Tibial nerve (tissue), 4 donors: Measurements from ENCODE around the gene DNM2. TPM values are rescaled to one million over a fixed set of nuclear protein-coding genes. Genes with fewer than 3 reads are reported as not detected.
"Not testable (repeated sequence)": the region's sequence is repeated elsewhere in the genome, so short reads cannot be mapped to it uniquely, and the experiment has no call there.

ENCODE experiments used
- DNase-seq, 2 donors: peaks; one replicate each; pipeline ENCODE4 v3.0.0-alpha.2; 2019; ENCODE audit warnings: low spot score in 2 of 2
- H3K27ac ChIP-seq, 4 donors: fragments of 200-600 bp; sonication (generic) in 3 of 4; one replicate each; pipeline ENCODE4 v1.5.1; 2017 to 2019; ENCODE audit warnings: mild to moderate bottlenecking in 1 of 4
- H3K27me3 ChIP-seq, 2 donors: fragments of 200-600 bp; sonication (generic) in 1 of 2; one replicate each; pipeline versions ENCODE4 v1.5.1 to v1.6.0; 2017 to 2019
- H3K36me3 ChIP-seq, 3 donors: fragments of 200-600 bp; sonication (generic); one replicate each; pipeline ENCODE4 v1.5.1; 2018 to 2019
- H3K4me1 ChIP-seq, 4 donors: fragments of 200-600 bp; sonication (generic) in 3 of 4; one replicate each; pipeline ENCODE4 v1.5.1; 2017 to 2019
- H3K4me3 ChIP-seq, 4 donors: fragments of 200-600 bp; sonication (generic) in 3 of 4; one replicate each; pipeline ENCODE4 v1.5.1; 2017 to 2019; ENCODE audit warnings: mild to moderate bottlenecking in 1 of 4, moderate library complexity in 1 of 4
- H3K9me3 ChIP-seq, 4 donors: fragments of 200-600 bp; sonication (generic) in 3 of 4; one replicate each; pipeline ENCODE4 v1.5.1; 2017 to 2019
- CTCF ChIP-seq, 5 experiments: fragments of 200-600 bp in 3 of 5; fragments of 450-650 bp in 2 of 5; sonication (generic) in 3 of 5; IDR thresholded peaks; one replicate each; pipeline ENCODE4 v1.5.1; 2016 to 2019; ENCODE audit warnings: antibody characterized with exemption in 5 of 5, mild to moderate bottlenecking in 3 of 5, moderate library complexity in 2 of 5
- EP300 ChIP-seq, 2 donors: sonication (generic); formaldehyde crosslinking; IDR thresholded peaks; one replicate each; pipeline ENCODE4 v1.6.1; 2017; ENCODE audit warnings: antibody characterized with exemption in 2 of 2, mild to moderate bottlenecking in 1 of 2
- POLR2A ChIP-seq, 2 donors: fragments of 450-650 bp; IDR thresholded peaks; one replicate each; pipeline ENCODE4 v1.6.1; 2017; ENCODE audit warnings: antibody characterized with exemption in 2 of 2, mild to moderate bottlenecking in 2 of 2, moderate library complexity in 2 of 2
- WGBS, 2 donors: methylation state at CpG; one replicate each; pipeline ENCODE4 v1.1.5; 2018; 5-methylcytosine and 5-hydroxymethylcytosine counted together
- total RNA-seq, 4 donors: library from RNA; depleted of rRNA; stranded (reverse); fragments of >200 nt; gene quantifications; one replicate each; pipeline ENCODE4 v1.1.0, GENCODE V29; 2016

The DNM2 gene
- total RNA-seq, 4 donors from 2014 or later: 99.4 to 220 (median 140) TPM

GRCh38 chr19:10862561-10863106 is 144.8 kb downstream of the DNM2 start:
- 84 to 85% methylated on average over 6 of the region's 6 CpGs for WGBS, 2 donors
- H3K36me3 ChIP-seq: no peaks in the 10 kb centered on the region
- H3K27me3 ChIP-seq: no peaks in the 10 kb centered on the region
- H3K27ac ChIP-seq: peak overlapping the region in 2 of 4 donors; percentile 18 to 84
- no peak for TF ChIP-seq CTCF (IDR thresholded peaks at IDR 0.05)
- no peak for TF ChIP-seq POLR2A (IDR thresholded peaks at IDR 0.05)
- no peak for TF ChIP-seq EP300 (IDR thresholded peaks at IDR 0.05)
- no peaks in the 10 kb centered on the region for H3K9me3 ChIP-seq
- peaks cover 0 to 14% (median 0%) of the 10 kb centered on the region in 4 donors for H3K4me1 ChIP-seq
- DNase-seq: no peak
- no peak overlapping the region for H3K4me3 ChIP-seq

GRCh38 chr19:10863107-10863717 is 145.3 kb downstream of the DNM2 start:
- Histone ChIP-seq H3K36me3 (no peaks in the 10 kb centered on the region), H3K4me1 (peaks cover 0 to 14% (median 0%) of the 10 kb centered on the region in 4 donors), H3K27ac (peak overlapping the region in 2 of 4 donors; percentile 18 to 84), H3K9me3 (no peaks in the 10 kb centered on the region), H3K27me3 (no peaks in the 10 kb centered on the region), H3K4me3 (no peak overlapping the region)
- no peak for TF ChIP-seq POLR2A (IDR thresholded peaks at IDR 0.05)
- no peak for TF ChIP-seq EP300 (IDR thresholded peaks at IDR 0.05)
- WGBS, 2 donors: 56 to 59% methylated on average over 18 of the region's 18 CpGs
- DNase-seq: no peak

GRCh38 chr19:10864538-10864899 is 146.6 kb downstream of the DNM2 start:
- TF ChIP-seq CTCF (IDR thresholded peaks at IDR 0.05) (peak; percentile 86 to 91 (median 88)), EP300 (IDR thresholded peaks at IDR 0.05) (peak in 1 of 2 donors; percentile 9), POLR2A (IDR thresholded peaks at IDR 0.05) (no peak)
- H3K36me3 ChIP-seq: no peaks in the 10 kb centered on the region
- WGBS, 2 donors: 14 to 19% methylated on average over 6 of the region's 6 CpGs

GRCh38 chr19:10866495-10866894 is 148.6 kb downstream of the DNM2 start:
- no peaks in the 10 kb centered on the region for H3K9me3 ChIP-seq
- TF ChIP-seq POLR2A (IDR thresholded peaks at IDR 0.05) (no peak), EP300 (IDR thresholded peaks at IDR 0.05) (no peak), CTCF (IDR thresholded peaks at IDR 0.05) (no peak)
- no peak overlapping the region for H3K4me3 ChIP-seq
- no peak overlapping the region for H3K27ac ChIP-seq
- H3K27me3 ChIP-seq: no peaks in the 10 kb centered on the region
- DNase-seq: no peak
- no peaks in the 10 kb centered on the region for H3K36me3 ChIP-seq
- 89 to 90% methylated on average over 10 of the region's 10 CpGs for WGBS, 2 donors
- H3K4me1 ChIP-seq: peaks cover 0 to 21% (median 0%) of the 10 kb centered on the region in 4 donors

More at GRCh38 chr19:10864538-10864899, 146.6 kb downstream of the DNM2 start:
- Histone ChIP-seq H3K4me1 (peaks cover 0 to 14% (median 0%) of the 10 kb centered on the region in 4 donors), H3K27me3 (no peaks in the 10 kb centered on the region), H3K4me3 (no peak overlapping the region), H3K27ac (peak overlapping the region in 2 of 4 donors; percentile 73 to 84), H3K9me3 (no peaks in the 10 kb centered on the region)
- peak; percentile 76 to 93 for DNase-seq

- Histone ChIP-seq H3K27ac (no peak overlapping the region), H3K27me3 (no peaks in the 10 kb centered on the region), H3K4me3 (no peak overlapping the region), H3K4me1 (peaks cover 0 to 28% (median 5%) of the 10 kb centered on the region in 4 donors), H3K36me3 (no peaks in the 10 kb centered on the region), H3K9me3 (no peaks in the 10 kb centered on the region)
- no peak for DNase-seq
- TF ChIP-seq POLR2A (IDR thresholded peaks at IDR 0.05): no peak
- no peak for TF ChIP-seq CTCF (IDR thresholded peaks at IDR 0.05)
- TF ChIP-seq EP300 (IDR thresholded peaks at IDR 0.05): no peak
- WGBS, 2 donors: 88 to 95% methylated on average over 10 of the region's 10 CpGs
These were observed 151.1 kb downstream of the DNM2 start for GRCh38 chr19:10868872-10869547.

- 91 to 94% methylated on average over 11 of the region's 11 CpGs for WGBS, 2 donors
- H3K27ac ChIP-seq, DNase-seq, H3K9me3 ChIP-seq, H3K4me3 ChIP-seq, H3K36me3 ChIP-seq, H3K27me3 ChIP-seq: not testable (repeated sequence)
- H3K4me1 ChIP-seq: peaks cover 0 to 29% (median 5%) of the 10 kb centered on the region in 4 donors
These were observed 152.0 kb downstream of the DNM2 start for GRCh38 chr19:10869872-10870311.
